GM21723 (cell line): Measurements from ENCODE around the gene TMPRSS7.

Experiments used
- ATAC-seq: cut with Tn5 transposase; IDR thresholded peaks from one replicate; pipeline ENCODE4 v1.9.1; 2021; ENCODE audit warnings: mild to moderate bottlenecking, moderate library complexity; ENCODE audit not compliant: unreplicated experiment

TMPRSS7 gene

GRCh38 chr3:112092496-112093179, 58.1 kb downstream of the TMPRSS7 start:
- peak; percentile 45 for ATAC-seq

- ATAC-seq, result no peak
Measured at GRCh38 chr3:112093180-112093522, 58.6 kb downstream of the TMPRSS7 start.

- no peak for ATAC-seq
Measured at GRCh38 chr3:112095731-112096130, 61.2 kb downstream of the TMPRSS7 start.

GRCh38 chr3:112096176-112096575, 61.6 kb downstream of the TMPRSS7 start:
- no peak for ATAC-seq

GRCh38 chr3:112097378-112097777, 62.8 kb downstream of the TMPRSS7 start:
- ATAC-seq, result no peak

- ATAC-seq, result no peak
Measured at GRCh38 chr3:112101916-112102315, 67.4 kb downstream of the TMPRSS7 start.

- no peak for ATAC-seq
Measured at GRCh38 chr3:112104774-112105173, 70.2 kb downstream of the TMPRSS7 start.

- no peak for ATAC-seq
Measured at GRCh38 chr3:112109322-112109721, 74.8 kb downstream of the TMPRSS7 start.

GRCh38 chr3:112111785-112112402, 77.4 kb downstream of the TMPRSS7 start:
- ATAC-seq, result peak; percentile 42

- ATAC-seq, result peak; percentile 31
Measured at GRCh38 chr3:112114576-112115160, 80.1 kb downstream of the TMPRSS7 start.

GRCh38 chr3:112115161-112115739, 80.7 kb downstream of the TMPRSS7 start:
- ATAC-seq, result peak; percentile 42

- peak; percentile 15 for ATAC-seq
Measured at GRCh38 chr3:112115806-112116383, 81.4 kb downstream of the TMPRSS7 start.

- no peak for ATAC-seq
Measured at GRCh38 chr3:112116748-112117186, 82.2 kb downstream of the TMPRSS7 start.

GRCh38 chr3:112117415-112117814, 82.9 kb downstream of the TMPRSS7 start:
- ATAC-seq, result no peak

GRCh38 chr3:112117841-112118571, 83.5 kb downstream of the TMPRSS7 start:
- ATAC-seq, result peak; percentile 11

GRCh38 chr3:112119962-112120836, 85.7 kb downstream of the TMPRSS7 start:
- ATAC-seq, result peak; percentile 31

- ATAC-seq, result no peak
Measured at GRCh38 chr3:112121577-112122547, 87.3 kb downstream of the TMPRSS7 start.

GRCh38 chr3:112122870-112123269, 88.3 kb downstream of the TMPRSS7 start:
- ATAC-seq, result no peak

- ATAC-seq, result peak; percentile 39
Measured at GRCh38 chr3:112123548-112123947, 89.0 kb downstream of the TMPRSS7 start.
